Subcutaneous adipose tissue (tissue), 4 donors: Measurements from ENCODE around the gene GJC3. TPM values are rescaled to one million over a fixed set of nuclear protein-coding genes. Genes with fewer than 3 reads are reported as not detected.

ENCODE experiments used
- CTCF ChIP-seq: fragments of 450-650 bp; IDR thresholded peaks from one replicate; pipeline ENCODE4 v1.5.1; 2016; ENCODE audit warnings: low read depth, mild to moderate bottlenecking, control low read depth, antibody characterized with exemption, moderate library complexity
- total RNA-seq, 4 donors: library from RNA; depleted of rRNA; stranded (reverse); fragments of >200 nt; gene quantifications; one replicate each; pipeline ENCODE4 v1.1.0, GENCODE V29; 2016

GJC3 gene, protein sequence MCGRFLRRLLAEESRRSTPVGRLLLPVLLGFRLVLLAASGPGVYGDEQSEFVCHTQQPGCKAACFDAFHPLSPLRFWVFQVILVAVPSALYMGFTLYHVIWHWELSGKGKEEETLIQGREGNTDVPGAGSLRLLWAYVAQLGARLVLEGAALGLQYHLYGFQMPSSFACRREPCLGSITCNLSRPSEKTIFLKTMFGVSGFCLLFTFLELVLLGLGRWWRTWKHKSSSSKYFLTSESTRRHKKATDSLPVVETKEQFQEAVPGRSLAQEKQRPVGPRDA
- total RNA-seq: 1 to 10 TPM in 1 of 4 donors, under 1 TPM in 1, not detected in 2; 0.68 to 2.1 TPM

DNA sequence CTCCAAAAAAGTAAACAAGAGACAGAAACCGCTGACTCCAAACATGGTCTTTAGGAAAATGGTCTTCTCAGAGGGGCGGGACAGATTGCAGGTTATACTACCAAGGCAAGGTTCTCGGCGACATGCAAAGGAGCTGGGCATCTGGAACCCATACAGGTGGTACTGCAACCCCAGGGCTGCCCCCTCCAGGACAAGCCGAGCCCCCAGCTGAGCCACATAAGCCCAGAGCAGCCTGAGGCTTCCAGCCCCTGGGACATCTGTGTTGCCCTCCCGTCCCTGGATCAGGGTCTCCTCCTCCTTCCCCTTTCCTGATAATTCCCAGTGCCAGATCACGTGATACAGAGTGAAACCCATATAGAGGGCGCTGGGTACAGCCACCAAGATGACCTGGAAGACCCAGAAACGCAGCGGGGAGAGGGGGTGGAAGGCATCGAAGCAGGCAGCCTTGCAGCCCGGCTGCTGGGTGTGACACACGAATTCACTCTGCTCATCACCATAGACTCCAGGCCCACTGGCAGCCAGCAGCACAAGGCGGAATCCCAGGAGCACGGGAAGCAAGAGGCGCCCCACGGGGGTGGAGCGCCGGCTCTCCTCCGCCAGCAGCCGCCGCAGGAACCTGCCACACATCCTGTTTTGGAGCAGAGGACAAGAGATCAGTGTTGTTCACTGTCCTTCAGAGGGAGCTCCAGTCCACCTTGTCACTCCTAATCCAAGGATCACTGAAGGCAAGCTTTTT, at the start of gene GJC3:
TSS of gene GJC3 (minus strand) at position 627 of the 736 bp plus-strand sequence. CDS start at position 627, 0 bp downstream.
- TF ChIP-seq CTCF: no peak

- no peak for TF ChIP-seq CTCF
Measured at GRCh38 chr7:99976626-99977025, 47.2 kb upstream of the GJC3 start.

DNA sequence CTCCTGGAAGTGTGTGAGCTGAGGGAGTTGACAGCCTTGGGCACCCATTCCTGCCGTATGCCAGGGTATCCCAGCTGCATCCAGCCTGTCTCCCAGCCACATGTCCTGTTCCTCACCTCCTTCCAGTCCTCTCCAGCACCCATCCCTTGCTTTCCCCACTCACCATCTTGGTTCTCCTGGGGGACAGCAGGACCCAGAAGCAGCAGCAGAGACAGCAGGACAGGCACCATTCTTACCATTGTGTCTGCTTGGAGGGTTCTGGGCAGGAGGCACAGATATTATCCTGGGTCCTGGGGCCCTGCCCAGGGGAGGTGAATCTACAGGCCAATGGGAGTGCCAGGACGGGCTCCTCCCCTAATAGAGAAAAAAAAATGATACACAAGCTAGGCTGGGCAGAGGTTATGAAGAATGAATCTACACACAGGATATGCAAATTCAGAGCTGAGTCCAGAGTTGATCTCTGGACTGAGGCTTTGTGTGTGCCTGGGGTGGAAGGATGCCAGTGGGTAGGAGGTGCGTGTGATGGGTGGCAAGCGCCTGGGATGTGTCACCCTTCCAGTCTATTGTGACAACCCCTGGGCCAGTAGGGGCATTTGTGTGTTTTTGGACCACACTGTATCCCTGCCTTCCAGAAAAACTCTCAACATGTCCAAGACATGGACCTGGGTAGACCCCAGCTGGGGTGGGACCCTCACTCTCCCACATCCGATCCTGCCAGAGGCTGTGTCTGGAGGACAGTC, 46.5 kb upstream of the GJC3 start, which contains the start of gene AZGP1:
TSS of gene AZGP1 (minus strand) at position 250 of the 740 bp plus-strand sequence. CDS start at position 239, 11 bp downstream.
- TF ChIP-seq CTCF: no peak

DNA sequence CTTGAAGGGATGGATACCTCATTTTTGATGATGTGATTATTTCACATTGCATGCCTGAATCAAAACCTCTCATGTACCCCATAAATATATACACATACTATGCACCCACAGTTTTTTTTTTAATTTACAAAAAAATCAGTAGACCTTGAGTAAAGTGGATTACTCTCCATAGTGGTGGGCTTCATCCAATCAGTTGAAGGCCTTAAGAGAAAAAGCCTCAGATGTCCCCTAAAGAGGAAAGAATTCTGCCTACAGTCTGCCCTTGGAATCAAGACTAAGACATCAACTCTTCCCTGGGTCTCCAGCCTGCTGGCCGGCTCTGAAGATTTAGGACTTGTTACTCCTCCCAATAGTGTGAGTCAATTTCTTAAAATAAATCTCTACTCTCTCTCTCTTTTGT, 45.3 kb upstream of the GJC3 start:
- no peak for TF ChIP-seq CTCF

DNA sequence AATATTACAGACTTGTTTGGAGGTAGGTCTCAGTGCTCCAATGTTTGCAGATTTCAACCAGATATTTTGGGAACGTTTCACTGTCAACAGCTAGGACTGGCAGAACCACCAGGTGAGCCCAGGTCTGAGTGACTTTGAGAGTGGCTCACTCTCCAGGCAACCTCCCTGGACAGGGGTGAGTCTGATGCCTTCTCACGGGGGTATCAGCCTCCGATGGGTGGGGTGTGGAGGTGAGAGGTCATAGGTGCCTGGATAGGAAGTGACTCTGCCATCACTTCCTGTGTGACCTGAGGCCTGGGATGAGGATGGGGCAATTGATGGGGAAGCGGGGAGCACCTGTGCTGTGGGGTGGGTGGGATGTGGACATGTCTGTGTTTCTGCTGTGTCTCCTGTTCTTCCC, 41.8 kb upstream of the GJC3 start:
- TF ChIP-seq CTCF: no peak

GRCh38 chr7:99969298-99969697, 39.9 kb upstream of the GJC3 start:
- TF ChIP-seq CTCF: no peak
